ENCODE measurements around the gene ACTN3.

Gene ACTN3

GRCh38 chr11:66546368-66546965 is at the start of gene ACTN3:
TSS of gene ACTN3 (plus strand) at chr11:66546903. CDS start at chr11:66546938, 35 bp downstream.
- TF ChIP-seq Cebpa-rat (IDR thresholded peaks at IDR 0.05): no peak

GRCh38 chr11:66497206-66497605 is 49.5 kb upstream of the ACTN3 start:
- H3K9ac ChIP-seq: no peak overlapping the region

More at GRCh38 chr11:66546368-66546965, at the start of gene ACTN3:
- peak within 1 kb of the TSS; percentile 95 for H3K27ac ChIP-seq
- H3K4me1 ChIP-seq: peaks cover 46% of the 10 kb centered on the region
- no peaks in the 10 kb centered on the region for H3K9me3 ChIP-seq
- H3K4me2 ChIP-seq: peak within 1 kb of the TSS; percentile 96
- H3K36me3 ChIP-seq: peaks cover 19% of the 10 kb centered on the region
- no peaks in the 10 kb centered on the region for H3K27me3 ChIP-seq
- peak within 1 kb of the TSS; percentile 96 for H3K9ac ChIP-seq
- peak within 1 kb of the TSS; percentile 99 for H3K4me3 ChIP-seq
- H4K20me1 ChIP-seq: no peaks in the 10 kb centered on the region

DNA sequence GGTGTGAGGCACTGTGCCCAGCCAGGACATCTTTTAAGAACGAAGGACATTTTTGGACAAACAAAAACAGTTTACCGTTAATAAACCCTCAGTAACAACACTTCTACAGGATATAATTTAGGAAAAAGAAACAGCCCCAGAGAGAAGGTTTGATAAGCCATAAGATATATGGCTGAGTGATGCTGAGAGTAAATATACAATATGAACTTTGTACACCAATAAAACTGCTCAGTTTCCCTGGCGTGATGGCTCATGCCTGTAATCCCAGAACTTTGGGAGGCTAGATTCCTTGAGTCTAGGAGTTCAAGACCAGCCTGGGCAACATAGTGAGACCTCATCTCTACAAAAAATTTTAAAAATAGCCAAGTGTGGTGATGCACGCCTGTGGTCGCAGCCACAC is 48.2 kb upstream of the ACTN3 start:
- no peaks in the 10 kb centered on the region for H3K9me3 ChIP-seq
- no peak overlapping the region for H3K9ac ChIP-seq
- no peak overlapping the region for H3K4me3 ChIP-seq
- no peaks in the 10 kb centered on the region for H3K4me1 ChIP-seq
- peaks cover 88% of the 10 kb centered on the region for H3K36me3 ChIP-seq
- H3K27me3 ChIP-seq: no peaks in the 10 kb centered on the region
- no peak overlapping the region for H3K4me2 ChIP-seq
- H4K20me1 ChIP-seq: no peaks in the 10 kb centered on the region
- TF ChIP-seq Cebpa-rat (IDR thresholded peaks at IDR 0.05): no peak
- H3K27ac ChIP-seq: no peak overlapping the region

More at GRCh38 chr11:66497206-66497605, 49.5 kb upstream of the ACTN3 start:
- Histone ChIP-seq H3K9me3 (no peaks in the 10 kb centered on the region), H4K20me1 (no peaks in the 10 kb centered on the region), H3K27ac (no peak overlapping the region), H3K4me2 (no peak overlapping the region), H3K4me3 (no peak overlapping the region), H3K4me1 (no peaks in the 10 kb centered on the region), H3K36me3 (peaks cover 98% of the 10 kb centered on the region), H3K27me3 (no peaks in the 10 kb centered on the region)
- no peak for TF ChIP-seq Cebpa-rat (IDR thresholded peaks at IDR 0.05)

DNA sequence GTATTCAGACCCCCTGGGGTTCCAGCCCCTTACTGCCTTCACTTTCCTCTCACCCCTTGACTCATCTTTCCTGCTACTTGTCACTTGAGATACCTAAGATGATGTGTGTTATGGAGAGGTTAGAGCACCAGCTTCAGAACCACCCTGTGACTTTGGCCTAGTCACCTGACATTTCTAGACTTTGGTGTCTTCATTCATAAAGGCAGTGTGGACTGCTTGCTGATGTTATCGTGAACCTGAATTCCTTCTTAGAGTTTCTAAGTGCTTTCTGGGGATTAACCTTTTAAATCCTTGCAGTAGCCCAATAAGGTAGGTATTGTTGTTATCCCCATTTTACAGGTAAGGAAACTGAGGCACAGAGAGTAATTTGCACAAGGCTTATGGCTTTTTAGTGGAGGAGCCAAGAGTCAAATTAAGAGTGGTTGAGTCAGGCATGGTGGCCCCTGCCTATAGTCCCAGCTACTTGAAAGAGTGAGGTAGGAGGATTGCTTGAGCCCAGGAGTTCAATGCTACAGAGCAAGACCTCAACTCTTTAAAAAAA is 41.4 kb upstream of the ACTN3 start:
- Histone ChIP-seq H3K27me3 (no peaks in the 10 kb centered on the region), H3K4me3 (no peak overlapping the region), H3K36me3 (peaks cover 77% of the 10 kb centered on the region), H3K27ac (no peak overlapping the region), H4K20me1 (no peaks in the 10 kb centered on the region), H3K9me3 (no peaks in the 10 kb centered on the region), H3K4me1 (peaks cover 6% of the 10 kb centered on the region; the same call in 1 of the 2 replicates), H3K4me2 (no peak overlapping the region), H3K9ac (no peak overlapping the region)
- TF ChIP-seq Cebpa-rat (IDR thresholded peaks at IDR 0.05): no peak

DNA sequence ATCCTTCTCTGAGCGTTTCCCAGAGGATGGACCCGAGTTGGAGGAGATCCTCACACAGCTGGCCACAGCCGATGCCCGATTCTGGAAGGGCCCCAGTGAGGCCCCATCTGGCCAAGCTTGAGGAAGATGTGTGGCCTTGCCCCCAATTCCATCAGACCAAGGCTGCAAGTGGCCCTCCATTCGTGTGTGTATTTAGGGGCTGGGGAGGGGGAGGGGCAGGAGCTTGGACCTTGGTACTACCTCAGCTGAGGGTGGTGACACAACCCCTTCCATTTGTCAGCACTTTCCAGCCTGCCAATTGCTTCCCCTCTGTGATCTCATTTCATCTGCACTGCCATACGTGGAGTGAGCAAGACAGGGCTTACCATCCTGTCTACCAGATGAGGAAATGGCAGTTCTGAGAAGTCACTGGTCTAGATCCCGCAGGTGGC is 37.6 kb upstream of the ACTN3 start:
- no peak for TF ChIP-seq Cebpa-rat (IDR thresholded peaks at IDR 0.05)
- no peak overlapping the region for H3K4me2 ChIP-seq
- H3K27ac ChIP-seq: no peak overlapping the region
- no peaks in the 10 kb centered on the region for H3K27me3 ChIP-seq
- no peaks in the 10 kb centered on the region for H3K9me3 ChIP-seq
- no peaks in the 10 kb centered on the region for H4K20me1 ChIP-seq
- no peak overlapping the region for H3K4me3 ChIP-seq
- peaks cover 17% of the 10 kb centered on the region for H3K4me1 ChIP-seq
- no peak overlapping the region for H3K9ac ChIP-seq
- peaks cover 66% of the 10 kb centered on the region for H3K36me3 ChIP-seq

- H3K4me1 ChIP-seq: peaks cover 17% of the 10 kb centered on the region
- peak within 1 kb of the TSS; percentile 79 for H3K9ac ChIP-seq
- TF ChIP-seq Cebpa-rat (IDR thresholded peaks at IDR 0.05): no peak
- H3K9me3 ChIP-seq: no peaks in the 10 kb centered on the region
- H3K36me3 ChIP-seq: peaks cover 66% of the 10 kb centered on the region
- no peaks in the 10 kb centered on the region for H3K27me3 ChIP-seq
- H3K4me3 ChIP-seq: peak within 1 kb of the TSS; percentile 87
- peak within 1 kb of the TSS; percentile 99 for H3K4me2 ChIP-seq
- H4K20me1 ChIP-seq: no peaks in the 10 kb centered on the region
- peak within 1 kb of the TSS; percentile 69 for H3K27ac ChIP-seq
These were observed 36.3 kb upstream of the ACTN3 start, which contains the start of gene BBS1 for GRCh38 chr11:66510271-66510989. TSS of gene BBS1 (plus strand) at chr11:66510635. CDS start at chr11:66510660, 25 bp downstream.

- H3K4me1 ChIP-seq: peaks cover 17% of the 10 kb centered on the region
- H3K27me3 ChIP-seq: no peaks in the 10 kb centered on the region
- no peak for TF ChIP-seq Cebpa-rat (IDR thresholded peaks at IDR 0.05)
- peaks cover 69% of the 10 kb centered on the region for H3K36me3 ChIP-seq
- peak overlapping the region; percentile 69; the same call in 1 of the 2 replicates for H3K27ac ChIP-seq
- H3K9ac ChIP-seq: peak overlapping the region; percentile 79
- H4K20me1 ChIP-seq: no peaks in the 10 kb centered on the region
- no peaks in the 10 kb centered on the region for H3K9me3 ChIP-seq
- H3K4me3 ChIP-seq: peak overlapping the region; percentile 87
- H3K4me2 ChIP-seq: peak overlapping the region; percentile 99
These were observed 35.7 kb upstream of the ACTN3 start for GRCh38 chr11:66510990-66511339.

DNA sequence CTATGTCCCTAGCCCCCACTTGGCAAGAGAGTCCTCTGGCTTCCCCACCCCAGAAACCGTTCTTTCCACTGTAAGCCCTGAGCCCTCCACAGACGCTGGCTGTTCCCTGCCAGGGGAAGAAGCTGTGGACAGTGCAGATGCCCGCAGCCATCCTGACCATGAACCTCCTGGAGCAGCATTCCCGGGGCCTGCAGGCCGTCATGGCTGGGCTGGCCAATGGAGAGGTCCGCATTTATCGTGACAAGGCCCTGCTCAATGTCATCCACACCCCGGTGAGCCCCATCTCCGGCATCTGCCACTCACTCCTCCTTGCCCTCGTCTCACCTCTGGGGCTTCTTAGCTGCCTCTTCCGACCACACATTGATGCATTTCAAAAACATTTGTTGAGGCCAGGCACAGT is 23.1 kb upstream of the ACTN3 start:
- Histone ChIP-seq H4K20me1 (no peaks in the 10 kb centered on the region), H3K27ac (no peak overlapping the region), H3K9ac (no peak overlapping the region), H3K9me3 (no peaks in the 10 kb centered on the region), H3K4me3 (no peak overlapping the region), H3K4me2 (no peak overlapping the region), H3K4me1 (no peaks in the 10 kb centered on the region), H3K27me3 (no peaks in the 10 kb centered on the region), H3K36me3 (peaks cover 86% of the 10 kb centered on the region)
- no peak for TF ChIP-seq Cebpa-rat (IDR thresholded peaks at IDR 0.05)

DNA sequence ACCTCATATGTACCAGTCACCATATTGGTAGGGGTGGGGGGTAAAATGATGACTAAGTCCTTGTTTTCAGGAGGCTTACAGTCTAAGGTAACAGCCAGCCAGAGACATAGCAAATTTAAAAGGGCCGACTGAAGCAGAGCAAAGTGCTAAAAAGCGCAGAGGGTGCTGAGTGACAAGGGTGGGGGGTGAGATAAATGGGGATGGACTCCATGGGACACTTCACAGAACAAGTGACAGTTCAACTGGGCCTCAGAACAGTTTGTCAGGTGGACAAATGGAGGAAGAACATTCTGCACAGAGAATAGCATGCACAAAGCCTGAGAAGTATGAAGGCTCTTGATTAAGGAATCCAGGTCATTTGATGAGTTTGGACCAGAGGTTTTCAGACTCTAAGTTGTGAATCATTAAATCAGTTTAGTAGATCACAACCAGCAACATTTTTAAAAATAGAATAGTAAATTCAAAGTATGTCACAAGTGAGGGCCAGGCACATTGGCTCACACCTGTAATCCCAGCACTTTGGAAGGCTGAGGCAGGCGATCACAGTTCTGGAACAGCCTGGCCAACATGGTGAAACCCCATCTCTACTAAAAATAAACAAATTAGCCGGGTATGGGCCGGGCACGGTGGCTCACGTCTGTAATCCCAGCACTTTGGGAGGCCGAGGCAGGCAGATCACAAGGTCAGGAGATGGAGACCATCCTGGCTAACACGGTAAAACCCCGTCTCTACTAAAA is 22.2 kb upstream of the ACTN3 start:
- no peaks in the 10 kb centered on the region for H3K4me1 ChIP-seq
- H3K4me3 ChIP-seq: no peak overlapping the region
- no peaks in the 10 kb centered on the region for H3K9me3 ChIP-seq
- no peak for TF ChIP-seq Cebpa-rat (IDR thresholded peaks at IDR 0.05)
- no peaks in the 10 kb centered on the region for H3K27me3 ChIP-seq
- no peak overlapping the region for H3K9ac ChIP-seq
- peaks cover 78% of the 10 kb centered on the region for H3K36me3 ChIP-seq
- H3K4me2 ChIP-seq: no peak overlapping the region
- no peak overlapping the region for H3K27ac ChIP-seq
- no peaks in the 10 kb centered on the region for H4K20me1 ChIP-seq
